ENCODE measurements around the gene SDHB.

Gene SDHB

GRCh38 chr1:17007121-17007520, 46.7 kb downstream of the SDHB start:
- H3K4me2 ChIP-seq (ENCODE audit: low read length): no peak overlapping the region

GRCh38 chr1:17005365-17005740, 48.5 kb downstream of the SDHB start:
- no peak overlapping the region for H2AFZ ChIP-seq (ENCODE audit: low read depth, low read length)
- no peak overlapping the region for H3K9ac ChIP-seq (ENCODE audit: low read length)
- no peaks in the 10 kb centered on the region for H3K36me3 ChIP-seq (replicated peaks; ENCODE audit: low read depth, low read length)
- no peak overlapping the region for H3K4me2 ChIP-seq (ENCODE audit: low read length)
- no peaks in the 10 kb centered on the region for H3K9me3 ChIP-seq (ENCODE audit: insufficient read depth, low read length)
- no peak overlapping the region for H3K27ac ChIP-seq (ENCODE audit: low read length)
- peaks cover 9% of the 10 kb centered on the region for H3K4me1 ChIP-seq (ENCODE audit: low read length)
- H3K79me2 ChIP-seq (ENCODE audit: low read length): no peaks in the 10 kb centered on the region
- H3K4me3 ChIP-seq (ENCODE audit: low read length): no peak overlapping the region
- no peaks in the 10 kb centered on the region for H3K27me3 ChIP-seq (ENCODE audit: low read depth, low read length)
- no peak for TF ChIP-seq EZH2phosphoT487 (IDR thresholded peaks at IDR 0.05; ENCODE audit: low read depth)
- TF ChIP-seq CTCF (IDR thresholded peaks at IDR 0.05; ENCODE audit: low read depth, low read length): no peak
- no peaks in the 10 kb centered on the region for H4K20me1 ChIP-seq (ENCODE audit: insufficient read depth, low read length)

More at GRCh38 chr1:17007121-17007520, 46.7 kb downstream of the SDHB start:
- H3K4me3 ChIP-seq (ENCODE audit: low read length): no peak overlapping the region
- no peaks in the 10 kb centered on the region for H3K36me3 ChIP-seq (replicated peaks; ENCODE audit: low read depth, low read length)
- no peak overlapping the region for H3K27ac ChIP-seq (ENCODE audit: low read length)
- no peaks in the 10 kb centered on the region for H4K20me1 ChIP-seq (ENCODE audit: insufficient read depth, low read length)
- H2AFZ ChIP-seq (ENCODE audit: low read depth, low read length): no peak overlapping the region
- H3K4me1 ChIP-seq (ENCODE audit: low read length): peaks cover 17% of the 10 kb centered on the region
- no peak for TF ChIP-seq CTCF (IDR thresholded peaks at IDR 0.05; ENCODE audit: low read depth, low read length)
- no peak for TF ChIP-seq EZH2phosphoT487 (IDR thresholded peaks at IDR 0.05; ENCODE audit: low read depth)
- no peaks in the 10 kb centered on the region for H3K27me3 ChIP-seq (ENCODE audit: low read depth, low read length)
- no peak overlapping the region for H3K9ac ChIP-seq (ENCODE audit: low read length)
- H3K9me3 ChIP-seq (ENCODE audit: insufficient read depth, low read length): no peaks in the 10 kb centered on the region
- no peaks in the 10 kb centered on the region for H3K79me2 ChIP-seq (ENCODE audit: low read length)

- H3K27me3 ChIP-seq (ENCODE audit: low read depth, low read length): no peaks in the 10 kb centered on the region
- H3K79me2 ChIP-seq (ENCODE audit: low read length): no peaks in the 10 kb centered on the region
- H3K4me1 ChIP-seq (ENCODE audit: low read length): peaks cover 3% of the 10 kb centered on the region
- no peak overlapping the region for H3K4me2 ChIP-seq (ENCODE audit: low read length)
- no peak overlapping the region for H3K9ac ChIP-seq (ENCODE audit: low read length)
- no peak overlapping the region for H3K27ac ChIP-seq (ENCODE audit: low read length)
- H3K9me3 ChIP-seq (ENCODE audit: insufficient read depth, low read length): no peaks in the 10 kb centered on the region
- H3K4me3 ChIP-seq (ENCODE audit: low read length): no peak overlapping the region
- H4K20me1 ChIP-seq (ENCODE audit: insufficient read depth, low read length): no peaks in the 10 kb centered on the region
- H2AFZ ChIP-seq (ENCODE audit: low read depth, low read length): no peak overlapping the region
- no peaks in the 10 kb centered on the region for H3K36me3 ChIP-seq (replicated peaks; ENCODE audit: low read depth, low read length)
- TF ChIP-seq EZH2phosphoT487 (IDR thresholded peaks at IDR 0.05; ENCODE audit: low read depth): no peak
- TF ChIP-seq CTCF (IDR thresholded peaks at IDR 0.05; ENCODE audit: low read depth, low read length): no peak
Observed at GRCh38 chr1:17004466-17005364, 49.1 kb downstream of the SDHB start.

- Histone ChIP-seq H3K36me3 (replicated peaks; ENCODE audit: low read depth, low read length) (no peaks in the 10 kb centered on the region), H3K27ac (ENCODE audit: low read length) (no peak overlapping the region), H3K9ac (ENCODE audit: low read length) (no peak overlapping the region), H4K20me1 (ENCODE audit: insufficient read depth, low read length) (no peaks in the 10 kb centered on the region), H3K4me3 (ENCODE audit: low read length) (no peak overlapping the region), H3K4me1 (ENCODE audit: low read length) (no peaks in the 10 kb centered on the region), H2AFZ (ENCODE audit: low read depth, low read length) (no peak overlapping the region), H3K79me2 (ENCODE audit: low read length) (no peaks in the 10 kb centered on the region), H3K4me2 (ENCODE audit: low read length) (no peak overlapping the region), H3K27me3 (ENCODE audit: low read depth, low read length) (no peaks in the 10 kb centered on the region), H3K9me3 (ENCODE audit: insufficient read depth, low read length) (no peaks in the 10 kb centered on the region)
- TF ChIP-seq EZH2phosphoT487 (IDR thresholded peaks at IDR 0.05; ENCODE audit: low read depth) (no peak), CTCF (IDR thresholded peaks at IDR 0.05; ENCODE audit: low read depth, low read length) (no peak)
Observed at GRCh38 chr1:17002524-17002902, 51.3 kb downstream of the SDHB start.

All from OCI-LY3 (cell line).